CD4-positive, alpha-beta T cell treated with Interferon gamma for 1 hour (primary cell): ENCODE data around the gene DDX39A.
"Not testable (repeated sequence)": the region's sequence is repeated elsewhere in the genome, so short reads cannot be mapped to it uniquely, and the experiment has no call there.

Source experiments
- DNase-seq: peaks from one replicate; pipeline ENCODE4 v3.0.0-alpha.2; 2020

Gene DDX39A

GRCh38 chr19:14407605-14408484 is 11.3 kb downstream of the DDX39A start:
- DNase-seq, result peak; percentile 57

GRCh38 chr19:14406645-14407401 is 12.3 kb downstream of the DDX39A start:
- DNase-seq, result peak; percentile 38

- DNase-seq, result peak; percentile 89
Measured at GRCh38 chr19:14405758-14406644, 13.1 kb downstream of the DDX39A start.

- no peak for DNase-seq
Measured at GRCh38 chr19:14405380-14405757, 13.8 kb downstream of the DDX39A start.

- peak; percentile 40 for DNase-seq
Measured at GRCh38 chr19:14404312-14404711, 14.8 kb downstream of the DDX39A start.

- peak; percentile 12 for DNase-seq
Measured at GRCh38 chr19:14403145-14403930, 15.8 kb downstream of the DDX39A start.

DNA sequence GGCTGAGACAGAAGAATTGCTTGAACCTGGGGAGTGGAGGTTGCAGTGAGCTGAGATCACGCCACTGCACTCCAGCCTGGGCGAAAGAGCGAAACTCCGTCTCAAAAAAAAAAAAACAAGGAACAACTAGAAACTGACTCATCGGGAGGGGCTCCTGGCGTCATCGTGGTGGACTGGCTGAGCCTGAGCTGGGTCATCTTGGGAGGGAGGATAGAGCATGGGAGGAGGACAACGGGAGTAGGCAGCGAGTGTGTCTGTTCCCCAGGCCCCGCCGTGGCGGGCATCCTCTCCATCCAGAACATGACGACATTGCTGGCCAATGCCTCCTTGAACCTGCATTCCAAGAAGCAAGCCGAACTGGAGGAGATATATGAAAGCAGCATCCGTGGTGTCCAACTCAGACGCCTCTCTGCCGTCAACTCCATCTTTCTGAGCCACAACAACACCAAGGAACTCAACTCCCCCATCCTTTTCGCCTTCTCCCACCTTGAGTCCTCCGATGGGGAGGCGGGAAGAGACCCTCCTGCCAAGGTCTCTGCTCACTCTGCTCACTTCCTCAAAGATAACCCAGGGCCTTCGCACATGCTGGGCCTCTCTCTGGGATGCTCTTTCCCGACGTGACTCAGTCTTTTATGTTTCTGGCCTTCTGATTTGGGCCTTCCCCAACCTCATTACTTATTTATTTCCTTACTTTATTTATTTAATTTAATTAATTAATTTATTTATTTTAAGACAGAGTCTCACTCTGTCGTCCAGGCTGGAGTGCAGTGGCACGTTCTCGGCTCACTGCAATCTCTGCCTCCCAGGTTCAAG is 16.6 kb downstream of the DDX39A start:
- DNase-seq, result peak; percentile 66

GRCh38 chr19:14401468-14402195 is 17.5 kb downstream of the DDX39A start:
- peak; percentile 46 for DNase-seq

DNA sequence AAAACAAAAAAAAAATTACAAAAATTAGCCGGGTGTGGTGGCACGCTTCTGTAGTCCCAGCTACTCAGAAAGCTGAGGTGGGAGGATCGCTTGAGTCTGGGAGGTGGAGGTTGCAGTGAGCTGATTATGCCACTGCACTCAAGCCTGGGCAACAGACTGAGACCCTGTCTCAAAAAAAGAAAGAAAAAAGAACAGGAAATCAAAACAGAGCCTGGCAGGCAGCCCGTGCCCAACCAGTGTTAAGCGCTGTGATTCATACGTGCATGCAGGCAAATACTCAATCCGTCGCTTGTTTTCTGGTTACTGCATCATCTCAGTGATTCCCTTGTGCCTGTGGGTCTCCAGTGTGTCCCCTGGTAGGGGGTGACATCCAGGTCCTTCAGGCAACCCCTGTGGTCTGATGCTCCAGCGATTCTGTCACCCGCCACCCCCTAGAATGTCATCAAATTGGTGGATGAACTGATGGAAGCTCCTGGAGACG is 18.1 kb downstream of the DDX39A start:
- peak; percentile 41 for DNase-seq

DNA sequence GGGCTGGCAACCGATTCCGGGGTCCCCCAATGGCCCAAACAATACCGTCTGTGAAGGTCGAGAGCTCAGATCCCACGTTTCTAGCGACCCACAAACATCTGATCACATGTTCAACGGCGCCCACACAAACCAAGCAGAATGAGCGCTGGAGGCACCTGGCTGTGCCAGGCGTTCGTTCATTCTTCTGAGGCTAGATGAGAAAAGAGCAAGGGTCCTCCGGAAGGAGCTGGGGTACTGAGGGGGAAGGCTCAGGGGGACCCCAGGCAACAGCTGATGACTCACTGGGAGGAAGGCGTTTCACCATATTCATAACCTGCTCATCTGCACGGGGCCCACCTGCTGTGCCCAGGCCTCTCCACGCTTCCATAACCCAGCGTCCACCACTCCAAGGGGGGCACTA is 22.0 kb downstream of the DDX39A start:
- DNase-seq, result peak; percentile 34

DNA sequence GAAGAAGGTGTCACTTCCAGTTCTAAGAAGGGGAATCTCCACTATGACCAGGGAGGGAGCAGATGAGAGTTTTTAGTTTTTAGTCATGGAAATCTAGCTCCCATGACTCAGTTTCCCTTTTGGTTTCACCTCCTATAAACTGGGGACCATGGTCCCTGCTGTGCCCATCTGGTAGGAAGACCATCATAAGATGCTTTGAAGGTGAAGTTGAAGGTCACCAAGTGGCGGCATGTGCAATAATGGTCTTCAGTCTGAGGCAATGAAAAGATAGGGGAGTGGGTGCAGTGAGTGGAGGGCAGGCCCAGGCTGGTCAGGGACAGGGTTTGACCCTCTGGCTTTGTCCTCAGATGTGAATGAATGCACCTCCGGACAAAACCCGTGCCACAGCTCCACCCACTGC is 22.4 kb downstream of the DDX39A start:
- DNase-seq, result not testable (repeated sequence)

DNA sequence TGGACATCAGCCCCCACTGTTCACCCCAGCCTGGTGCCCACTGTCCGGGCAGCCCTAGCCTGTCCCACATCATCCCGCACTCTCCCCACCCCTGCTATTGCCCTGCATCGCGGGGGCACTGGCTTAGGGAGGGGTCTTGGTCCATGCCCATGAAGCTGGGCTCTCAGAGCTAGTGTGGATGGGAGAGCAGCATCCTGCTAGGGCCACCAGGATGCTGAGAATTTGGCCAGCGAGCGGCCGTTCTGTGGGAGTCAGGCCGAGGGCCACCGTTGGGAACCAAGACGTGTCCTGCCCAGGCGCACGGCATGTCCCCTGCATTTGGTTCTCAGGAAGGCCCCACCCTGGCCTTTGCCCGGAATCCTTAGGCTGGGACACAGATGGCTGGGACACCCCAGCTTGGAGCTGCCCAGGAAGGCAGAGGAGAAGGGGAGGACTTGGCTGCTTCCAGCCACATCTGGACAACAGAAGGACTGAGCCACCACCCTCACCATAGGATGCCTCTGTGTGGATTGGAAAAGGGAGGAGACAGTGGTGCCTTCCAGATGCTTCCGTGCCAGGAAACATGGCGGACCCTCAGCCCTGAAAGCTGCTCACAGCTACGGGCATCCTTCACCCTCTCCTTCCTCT is 23.3 kb downstream of the DDX39A start:
- DNase-seq, result peak; percentile 53

- peak; percentile 51 for DNase-seq
Measured at GRCh38 chr19:14395262-14395661, 23.9 kb downstream of the DDX39A start.

DNA sequence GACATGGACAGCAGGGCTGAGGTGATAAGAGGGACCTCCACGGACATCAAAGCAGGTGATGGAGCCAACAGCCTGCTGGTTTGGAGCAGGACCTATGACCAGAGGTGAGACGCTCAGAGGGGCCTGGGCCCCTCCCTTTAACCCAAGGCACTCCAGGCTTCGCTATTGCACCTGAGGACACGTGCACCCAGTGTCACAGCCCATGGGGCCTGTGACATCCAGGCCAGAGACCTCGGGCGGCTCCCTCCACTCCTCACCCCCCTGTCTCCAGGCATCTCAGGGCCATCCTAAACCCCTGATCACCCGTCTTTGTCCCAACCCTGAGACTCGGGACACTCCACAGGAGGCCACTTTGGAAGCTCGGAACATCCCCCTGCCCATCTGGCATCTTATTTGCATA is 25.0 kb downstream of the DDX39A start:
- no peak for DNase-seq

DNA sequence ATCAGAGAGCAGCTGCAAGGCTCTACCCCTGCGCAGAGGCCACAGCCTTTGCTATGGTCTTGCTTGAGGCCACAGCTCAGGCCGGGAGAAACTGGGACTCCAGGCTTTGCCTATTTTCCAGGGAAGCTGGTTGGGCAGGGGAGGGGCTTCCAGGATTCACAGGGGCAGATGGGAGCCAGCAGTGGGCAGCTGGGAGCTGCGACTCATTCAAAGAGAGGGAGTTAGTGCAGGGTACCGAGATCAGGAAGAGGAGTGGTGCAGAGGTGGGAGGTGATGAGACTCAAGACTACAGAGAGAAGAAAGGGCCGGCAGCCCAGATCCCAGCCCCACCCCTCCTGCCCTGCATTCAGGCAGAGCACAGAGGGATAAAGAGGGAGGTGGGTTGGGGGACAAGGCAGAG is 25.8 kb downstream of the DDX39A start:
- no peak for DNase-seq

DNA sequence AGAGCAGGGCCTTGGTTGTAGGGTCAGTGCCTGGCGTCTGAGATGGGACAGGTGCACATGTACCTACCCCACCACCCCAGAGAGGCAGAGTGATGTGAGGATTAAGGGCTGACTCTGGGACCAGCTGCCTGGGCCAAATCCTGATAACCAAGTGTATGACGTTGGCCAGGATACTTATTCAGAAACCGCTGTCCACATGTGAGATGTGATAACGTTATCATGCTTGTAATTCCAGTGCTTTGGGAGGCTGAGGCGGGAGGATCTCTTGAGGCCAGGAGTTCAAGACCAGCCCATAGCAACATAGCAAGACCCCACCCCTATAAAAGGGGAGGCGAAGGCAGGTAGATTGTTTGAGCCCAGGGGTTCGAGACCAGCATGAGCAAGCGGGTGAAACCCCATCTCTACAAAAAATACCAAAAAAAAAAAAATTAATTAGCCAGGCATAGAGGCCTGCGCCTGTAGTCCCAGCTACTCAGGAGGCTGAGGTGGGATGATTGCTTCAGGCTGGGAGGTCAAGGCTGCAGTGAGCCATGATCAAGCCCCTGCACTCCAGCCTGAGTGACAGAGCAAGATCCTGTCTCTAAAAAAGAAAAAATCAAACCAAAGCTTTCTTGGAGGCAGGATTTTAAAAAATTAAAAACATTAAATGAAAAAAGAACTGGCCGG is 27.9 kb downstream of the DDX39A start:
- DNase-seq, result no peak

DNA sequence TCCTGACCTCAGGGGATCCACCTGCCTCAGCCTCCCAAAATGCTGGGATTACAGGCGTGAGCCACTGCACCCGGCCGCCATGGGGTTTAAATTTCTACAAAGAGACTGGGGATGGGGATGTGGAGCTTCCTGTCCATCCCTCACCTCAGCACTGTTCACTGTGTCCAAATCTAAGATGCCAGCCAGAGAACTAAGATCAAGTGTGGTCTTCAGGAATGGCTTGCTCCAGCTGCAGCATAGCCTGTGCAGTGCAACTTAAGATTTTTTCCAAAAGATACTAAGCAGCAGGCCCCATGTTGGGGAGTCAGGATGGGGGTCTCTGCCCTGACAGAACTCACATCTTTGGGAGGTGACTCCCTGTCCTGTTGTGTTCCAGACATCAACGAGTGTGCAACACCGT is 28.6 kb downstream of the DDX39A start:
- no peak for DNase-seq

DNA sequence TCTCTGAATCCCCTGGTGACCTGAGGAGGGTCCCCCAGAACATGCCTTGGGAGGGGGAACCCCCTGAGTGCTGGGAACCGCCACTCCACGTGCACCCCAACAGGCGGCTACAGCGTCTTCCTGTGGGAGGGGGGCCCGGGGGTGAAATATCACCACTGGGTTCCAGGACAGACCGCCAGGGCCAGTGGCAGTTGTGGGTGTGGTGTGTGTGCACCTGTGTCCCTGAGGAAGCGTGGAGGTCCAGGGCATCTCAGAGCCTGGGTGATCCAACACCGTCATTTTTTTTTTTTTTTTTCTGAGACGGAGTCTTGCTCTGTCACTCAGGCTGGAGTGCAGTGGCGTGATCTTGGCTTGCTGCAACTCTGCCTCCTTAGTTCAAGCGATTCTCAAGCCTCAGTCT is 33.6 kb downstream of the DDX39A start:
- peak; percentile 64 for DNase-seq
